ENCODE results near the gene TFEB. TPM values are rescaled to one million over a fixed set of nuclear protein-coding genes. Genes with fewer than 3 reads are reported as not detected.

TFEB gene
- total RNA-seq, 1 donor from 2014 or later = 6.2 TPM

GRCh38 chr6:41673704-41674000 is 61.8 kb downstream of the TFEB start:
- TF ChIP-seq CTCF (conservative IDR thresholded peaks at IDR 0.05) = no peak
- no peak for DNase-seq (ENCODE audit: extremely low spot score, unreplicated experiment)
- H3K4me3 Mint-ChIP-seq = no peak overlapping the region
- H3K36me3 Mint-ChIP-seq = no peaks in the 10 kb centered on the region
- H3K4me1 Mint-ChIP-seq (ENCODE audit: unreplicated experiment) = peaks cover 41% of the 10 kb centered on the region
- H3K27ac Mint-ChIP-seq = no peak overlapping the region
- H3K27me3 Mint-ChIP-seq = peaks cover 25% of the 10 kb centered on the region
- no peaks in the 10 kb centered on the region for H3K9me3 Mint-ChIP-seq

GRCh38 chr6:41672816-41673703 is 62.3 kb downstream of the TFEB start:
- H3K9me3 Mint-ChIP-seq = no peaks in the 10 kb centered on the region
- H3K36me3 Mint-ChIP-seq = no peaks in the 10 kb centered on the region
- TF ChIP-seq CTCF (conservative IDR thresholded peaks at IDR 0.05) = no peak
- no peak overlapping the region for H3K27ac Mint-ChIP-seq
- no peak for DNase-seq (ENCODE audit: extremely low spot score, unreplicated experiment)
- H3K27me3 Mint-ChIP-seq = peaks cover 27% of the 10 kb centered on the region
- H3K4me3 Mint-ChIP-seq = no peak overlapping the region
- peaks cover 41% of the 10 kb centered on the region for H3K4me1 Mint-ChIP-seq (ENCODE audit: unreplicated experiment)

- TF ChIP-seq CTCF (conservative IDR thresholded peaks at IDR 0.05) = no peak
- H3K27ac Mint-ChIP-seq = no peak overlapping the region
- no peaks in the 10 kb centered on the region for H3K9me3 Mint-ChIP-seq
- H3K4me3 Mint-ChIP-seq = no peak overlapping the region
- H3K36me3 Mint-ChIP-seq = no peaks in the 10 kb centered on the region
- peaks cover 30% of the 10 kb centered on the region for H3K27me3 Mint-ChIP-seq
- no peak for DNase-seq (ENCODE audit: extremely low spot score, unreplicated experiment)
- H3K4me1 Mint-ChIP-seq (ENCODE audit: unreplicated experiment) = peaks cover 34% of the 10 kb centered on the region
These were observed 63.4 kb downstream of the TFEB start for GRCh38 chr6:41672016-41672415.

- no peaks in the 10 kb centered on the region for H3K9me3 Mint-ChIP-seq
- H3K27me3 Mint-ChIP-seq = peaks cover 26% of the 10 kb centered on the region
- no peaks in the 10 kb centered on the region for H3K36me3 Mint-ChIP-seq
- H3K4me1 Mint-ChIP-seq (ENCODE audit: unreplicated experiment) = peaks cover 28% of the 10 kb centered on the region
- no peak overlapping the region for H3K4me3 Mint-ChIP-seq
- no peak for TF ChIP-seq CTCF (conservative IDR thresholded peaks at IDR 0.05)
- H3K27ac Mint-ChIP-seq = no peak overlapping the region
- no peak for DNase-seq (ENCODE audit: extremely low spot score, unreplicated experiment)
These were observed 64.0 kb downstream of the TFEB start for GRCh38 chr6:41671376-41671775.

- TF ChIP-seq CTCF (conservative IDR thresholded peaks at IDR 0.05) = no peak
- Mint-ChIP-seq H3K9me3 (no peaks in the 10 kb centered on the region), H3K27me3 (peaks cover 24% of the 10 kb centered on the region), H3K4me1 (ENCODE audit: unreplicated experiment) (peaks cover 22% of the 10 kb centered on the region), H3K4me3 (no peak overlapping the region), H3K36me3 (no peaks in the 10 kb centered on the region), H3K27ac (no peak overlapping the region)
- DNase-seq (ENCODE audit: extremely low spot score, unreplicated experiment) = no peak
These were observed 64.6 kb downstream of the TFEB start for GRCh38 chr6:41670703-41671360.

Data from type B pancreatic cell (in vitro differentiated cells).